SK-N-SH (cell line): ENCODE data around the gene SMARCD1. TPM values are rescaled to one million over a fixed set of nuclear protein-coding genes. Genes with fewer than 3 reads are reported as not detected.

Source experiments
- CTCF ChIA-PET: fragments of 300-600, 350-600 bp; formaldehyde crosslinking; extraction: SDS; loops from one replicate; lab custom pipeline; 2021; lab: Yijun Ruan, JAX
- POLR2A ChIA-PET: fragments of 350-600 bp; sonication (Branson Sonifier 250); formaldehyde crosslinking; extraction: SDS; loops from one replicate; lab custom pipeline; 2020; ENCODE audit warnings: antibody characterized with exemption, inconsistent platforms; lab: Yijun Ruan, JAX
- DNase-seq: peaks from one replicate; pipeline ENCODE4 v3.0.0; 2012
- H2AFZ ChIP-seq: fragments of 200-600 bp; sonication (generic); 2 replicates; pipeline ENCODE4 v1.8.1; 2016; ENCODE audit warnings: antibody characterized with exemption, mild to moderate bottlenecking, low read depth
- H3F3A ChIP-seq: fragments of 200-600 bp; sonication (generic); replicated peaks from 2 replicates; pipeline ENCODE3; 2016; ENCODE audit warnings: antibody characterized with exemption, mild to moderate bottlenecking; ENCODE audit not compliant: insufficient read depth
- H3K27ac ChIP-seq, 2 experiments: fragments of 200-500 bp in 1 of 2; fragments of 200-600 bp in 1 of 2; sonication (Bioruptor generic) in 1 of 2; sonication (generic), shearing (Covaris generic) in 1 of 2; 2 replicates each; pipeline versions ENCODE4 v1.5.1 to v1.6.1; 2014 to 2016; ENCODE audit warnings: low read depth in 2 of 2, inconsistent platforms in 1 of 2, low read length in 1 of 2, mild to moderate bottlenecking in 1 of 2, mixed read lengths in 1 of 2
- H3K27me3 ChIP-seq: fragments of 200-600 bp; sonication (generic), shearing (Covaris generic); 2 replicates; pipeline ENCODE4 v1.6.1; 2016; ENCODE audit warnings: mixed run types; ENCODE audit not compliant: insufficient read depth
- H3K36me3 ChIP-seq, 2 experiments: fragments of 200-500 bp in 1 of 2; fragments of 200-600 bp in 1 of 2; sonication (Bioruptor generic) in 1 of 2; sonication (generic) in 1 of 2; replicated peaks in 1 of 2; 2 replicates each; pipeline versions ENCODE3 to v1.5.1; 2014 to 2016; ENCODE audit warnings: low read length in 1 of 2, mild to moderate bottlenecking in 1 of 2; ENCODE audit not compliant: insufficient read depth in 2 of 2, control insufficient read depth in 1 of 2
- H3K4me1 ChIP-seq, 2 experiments: fragments of 200-500 bp in 1 of 2; fragments of 200-600 bp in 1 of 2; sonication (Bioruptor generic) in 1 of 2; sonication (generic), shearing (Covaris generic) in 1 of 2; 2 replicates each; pipeline versions ENCODE4 v1.5.1 to v1.6.1; 2014 to 2016; ENCODE audit warnings: low read depth in 1 of 2, low read length in 1 of 2, mixed run types in 1 of 2; ENCODE audit not compliant: insufficient read depth in 2 of 2, control insufficient read depth in 1 of 2
- H3K4me2 ChIP-seq: fragments of 200-600 bp; sonication (generic), shearing (Covaris generic); 2 replicates; pipeline ENCODE4 v1.6.1; 2017; ENCODE audit warnings: mixed run types
- H3K4me3 ChIP-seq, 2 experiments: fragments of 200-500 bp in 1 of 2; fragments of 200-600 bp in 1 of 2; sonication (Bioruptor generic) in 1 of 2; sonication (generic), shearing (Covaris generic) in 1 of 2; 2 replicates each; pipeline versions ENCODE4 v1.5.1 to v1.8.1; 2014 to 2016; ENCODE audit warnings: low read depth in 2 of 2, inconsistent platforms in 1 of 2, low read length in 1 of 2, mild to moderate bottlenecking in 1 of 2, mixed read lengths in 1 of 2, moderate library complexity in 1 of 2
- H3K79me2 ChIP-seq: fragments of 200-600 bp; sonication (generic); 2 replicates; pipeline ENCODE4 v1.8.1; 2017; ENCODE audit warnings: mild to moderate bottlenecking; ENCODE audit not compliant: insufficient read depth
- H3K9ac ChIP-seq: fragments of 200-600 bp; sonication (generic); 2 replicates; pipeline ENCODE4 v1.6.1; 2017; ENCODE audit warnings: mixed run types
- H3K9me2 ChIP-seq: fragments of 200-600 bp; sonication (generic); 2 replicates; pipeline ENCODE4 v1.6.1; 2017; ENCODE audit warnings: mixed run types
- H3K9me3 ChIP-seq: fragments of 200-600 bp; sonication (generic); 2 replicates; pipeline ENCODE4 v1.6.1; 2017; ENCODE audit warnings: mixed run types, mild to moderate bottlenecking, moderate library complexity
- H4K20me1 ChIP-seq: fragments of 200-600 bp; sonication (generic); 2 replicates; pipeline ENCODE4 v1.6.1; 2017; ENCODE audit warnings: mild to moderate bottlenecking, mixed run types; ENCODE audit not compliant: insufficient read depth
- EP300 ChIP-seq, 2 experiments: IDR thresholded peaks; 2 replicates each; pipeline versions ENCODE4 v1.4.0 to v1.6.1; 2012; ENCODE audit warnings: borderline replicate concordance in 1 of 2, low read depth in 1 of 2, low read length in 1 of 2
- EZH2phosphoT487 ChIP-seq: fragments of 200-600 bp; sonication (generic); IDR thresholded peaks from 2 replicates; pipeline ENCODE4 v1.6.1; 2017; ENCODE audit warnings: low read depth, mixed run types, mild to moderate bottlenecking, antibody characterized with exemption, moderate library complexity, borderline replicate concordance
- FOXJ3 ChIP-seq: sonication (generic); formaldehyde crosslinking; IDR thresholded peaks from 2 replicates; pipeline ENCODE4 v1.5.1; 2020; ENCODE audit warnings: mild to moderate bottlenecking, missing genetic modification reagents
- FOXM1 ChIP-seq: IDR thresholded peaks from 2 replicates; pipeline ENCODE4 v1.4.0; 2012; ENCODE audit warnings: low read depth, mild to moderate bottlenecking
- GABPA ChIP-seq: IDR thresholded peaks from 2 replicates; pipeline ENCODE4 v1.4.0; 2012; ENCODE audit warnings: low read depth, mild to moderate bottlenecking
- JUND ChIP-seq: IDR thresholded peaks from 2 replicates; pipeline ENCODE4 v1.4.0; 2012
- MEF2A ChIP-seq: IDR thresholded peaks from 2 replicates; pipeline ENCODE4 v1.4.0; 2012; ENCODE audit warnings: low read depth, borderline replicate concordance
- MXI1 ChIP-seq: IDR thresholded peaks from 2 replicates; pipeline ENCODE4 v1.6.1; 2012; ENCODE audit warnings: mild to moderate bottlenecking, low read depth, low read length, improper control_type of control experiment
- POLR2AphosphoS5 ChIP-seq: IDR thresholded peaks from 2 replicates; pipeline ENCODE4 v1.6.1; 2012; ENCODE audit warnings: low read depth, low read length
- RFX5 ChIP-seq: IDR thresholded peaks from 2 replicates; pipeline ENCODE4 v1.6.1; 2012; ENCODE audit warnings: mild to moderate bottlenecking, improper control_type of control experiment, low read length
- RXRA ChIP-seq: IDR thresholded peaks from 2 replicates; pipeline ENCODE4 v1.4.0; 2012; ENCODE audit warnings: low read depth, mild to moderate bottlenecking, borderline replicate concordance
- SIN3A ChIP-seq: IDR thresholded peaks from 2 replicates; pipeline ENCODE4 v1.6.1; 2012; ENCODE audit warnings: low read depth, mild to moderate bottlenecking, low read length, moderate library complexity, borderline replicate concordance
- TCF12 ChIP-seq: IDR thresholded peaks from 2 replicates; pipeline ENCODE4 v1.4.0; 2012
- YY1 ChIP-seq: IDR thresholded peaks from 2 replicates; pipeline ENCODE4 v1.4.0; 2012; ENCODE audit warnings: low read depth, mild to moderate bottlenecking
- WGBS: methylation state at CpG from one replicate; pipeline ENCODE4 v1.1.6; 2017; ENCODE audit warnings: low lambda C conversion rate; 5-methylcytosine and 5-hydroxymethylcytosine counted together
- polyA plus RNA-seq, 3 experiments: library from polyadenylated mRNA; depleted of rRNA; stranded (reverse); fragments of >200 nt; gene quantifications; 2 replicates each; pipeline ENCODE4 v1.2.3, GENCODE V29; 2012
- TF ChIP-seq, protein P1 (sequence below): IDR thresholded peaks from 2 replicates; pipeline ENCODE4; 2012
- TF ChIP-seq, protein P2 (sequence below): IDR thresholded peaks from 2 replicates; pipeline ENCODE4 v1.6.1; 2012; ENCODE audit warnings: mild to moderate bottlenecking, low read depth, low read length, moderate library complexity
- TF ChIP-seq, protein P3 (sequence below): fragments of 150-350 bp; IDR thresholded peaks from 2 replicates; pipeline ENCODE4 v1.6.1; 2016; ENCODE audit warnings: mild to moderate bottlenecking, low read depth, low read length

SMARCD1 gene
- polyA plus RNA-seq, 1 of the 3 experiments (the other 2 are of a cell fraction), result 58.5 TPM

DNA sequence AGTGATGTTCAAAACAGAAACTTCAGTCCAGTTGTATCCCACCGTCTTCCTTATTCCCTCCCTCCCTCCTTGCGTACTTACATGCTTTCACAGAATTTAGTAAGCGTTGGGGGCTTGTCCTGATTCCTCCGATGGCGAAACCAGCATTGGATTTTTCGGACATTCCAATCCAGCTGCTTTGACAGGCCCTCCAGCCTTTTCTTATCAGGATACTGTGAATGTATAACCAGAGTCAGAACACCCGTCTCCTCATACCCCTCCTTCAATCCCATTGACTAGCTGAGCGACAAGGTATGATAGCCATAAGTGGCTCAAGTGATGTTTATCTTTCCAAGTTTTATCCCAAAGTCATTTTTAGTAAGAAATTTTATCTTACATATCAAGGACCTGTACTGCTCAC lies 57.9 kb downstream of the SMARCD1 start:
- no peak for DNase-seq
- Histone ChIP-seq H2AFZ (no peak overlapping the region), H4K20me1 (0 out of 2 replicates have a peak, but pooled peaks cover 4% of the 10 kb centered on the region)
- TF ChIP-seq JUND (no peak), GABPA (no peak), TCF12 (no peak), EZH2phosphoT487 (no peak), EP300 (IDR thresholded peaks at IDR 0.05; ENCODE audit: borderline replicate concordance in 1 of 2, low read depth in 1 of 2, low read length in 1 of 2) (no peak), FOXJ3 (CRISPR knock-in tag) (no peak), SIN3A (no peak)
- TF ChIP-seq, protein P1, sequence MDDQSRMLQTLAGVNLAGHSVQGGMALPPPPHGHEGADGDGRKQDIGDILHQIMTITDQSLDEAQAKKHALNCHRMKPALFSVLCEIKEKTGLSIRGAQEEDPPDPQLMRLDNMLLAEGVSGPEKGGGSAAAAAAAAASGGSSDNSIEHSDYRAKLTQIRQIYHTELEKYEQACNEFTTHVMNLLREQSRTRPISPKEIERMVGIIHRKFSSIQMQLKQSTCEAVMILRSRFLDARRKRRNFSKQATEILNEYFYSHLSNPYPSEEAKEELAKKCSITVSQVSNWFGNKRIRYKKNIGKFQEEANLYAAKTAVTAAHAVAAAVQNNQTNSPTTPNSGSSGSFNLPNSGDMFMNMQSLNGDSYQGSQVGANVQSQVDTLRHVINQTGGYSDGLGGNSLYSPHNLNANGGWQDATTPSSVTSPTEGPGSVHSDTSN, result no peak
- TF ChIP-seq, protein P2, sequence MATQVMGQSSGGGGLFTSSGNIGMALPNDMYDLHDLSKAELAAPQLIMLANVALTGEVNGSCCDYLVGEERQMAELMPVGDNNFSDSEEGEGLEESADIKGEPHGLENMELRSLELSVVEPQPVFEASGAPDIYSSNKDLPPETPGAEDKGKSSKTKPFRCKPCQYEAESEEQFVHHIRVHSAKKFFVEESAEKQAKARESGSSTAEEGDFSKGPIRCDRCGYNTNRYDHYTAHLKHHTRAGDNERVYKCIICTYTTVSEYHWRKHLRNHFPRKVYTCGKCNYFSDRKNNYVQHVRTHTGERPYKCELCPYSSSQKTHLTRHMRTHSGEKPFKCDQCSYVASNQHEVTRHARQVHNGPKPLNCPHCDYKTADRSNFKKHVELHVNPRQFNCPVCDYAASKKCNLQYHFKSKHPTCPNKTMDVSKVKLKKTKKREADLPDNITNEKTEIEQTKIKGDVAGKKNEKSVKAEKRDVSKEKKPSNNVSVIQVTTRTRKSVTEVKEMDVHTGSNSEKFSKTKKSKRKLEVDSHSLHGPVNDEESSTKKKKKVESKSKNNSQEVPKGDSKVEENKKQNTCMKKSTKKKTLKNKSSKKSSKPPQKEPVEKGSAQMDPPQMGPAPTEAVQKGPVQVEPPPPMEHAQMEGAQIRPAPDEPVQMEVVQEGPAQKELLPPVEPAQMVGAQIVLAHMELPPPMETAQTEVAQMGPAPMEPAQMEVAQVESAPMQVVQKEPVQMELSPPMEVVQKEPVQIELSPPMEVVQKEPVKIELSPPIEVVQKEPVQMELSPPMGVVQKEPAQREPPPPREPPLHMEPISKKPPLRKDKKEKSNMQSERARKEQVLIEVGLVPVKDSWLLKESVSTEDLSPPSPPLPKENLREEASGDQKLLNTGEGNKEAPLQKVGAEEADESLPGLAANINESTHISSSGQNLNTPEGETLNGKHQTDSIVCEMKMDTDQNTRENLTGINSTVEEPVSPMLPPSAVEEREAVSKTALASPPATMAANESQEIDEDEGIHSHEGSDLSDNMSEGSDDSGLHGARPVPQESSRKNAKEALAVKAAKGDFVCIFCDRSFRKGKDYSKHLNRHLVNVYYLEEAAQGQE, result no peak
- TF ChIP-seq, protein P3, sequence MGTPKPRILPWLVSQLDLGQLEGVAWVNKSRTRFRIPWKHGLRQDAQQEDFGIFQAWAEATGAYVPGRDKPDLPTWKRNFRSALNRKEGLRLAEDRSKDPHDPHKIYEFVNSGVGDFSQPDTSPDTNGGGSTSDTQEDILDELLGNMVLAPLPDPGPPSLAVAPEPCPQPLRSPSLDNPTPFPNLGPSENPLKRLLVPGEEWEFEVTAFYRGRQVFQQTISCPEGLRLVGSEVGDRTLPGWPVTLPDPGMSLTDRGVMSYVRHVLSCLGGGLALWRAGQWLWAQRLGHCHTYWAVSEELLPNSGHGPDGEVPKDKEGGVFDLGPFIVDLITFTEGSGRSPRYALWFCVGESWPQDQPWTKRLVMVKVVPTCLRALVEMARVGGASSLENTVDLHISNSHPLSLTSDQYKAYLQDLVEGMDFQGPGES, result no peak
- TF ChIP-seq, all 33 proteins: peak for 0
- H3K27ac ChIP-seq, result no peak overlapping the region
- H3K4me1 ChIP-seq, result no peaks in the 10 kb centered on the region
- peaks cover 44% of the 10 kb centered on the region for H3K79me2 ChIP-seq
- H3F3A ChIP-seq, result peaks cover 2% of the 10 kb centered on the region
- POLR2A ChIA-PET, result interaction anchor here (0.6 to 1.2 kb wide), 3 partner anchors 12 to 31 kb away, joined by 3 read pairs; partner anchors contain the start of genes CERS5 and COX14
- H3K4me3 ChIP-seq, result no peak overlapping the region
- no peaks in the 10 kb centered on the region for H3K9me3 ChIP-seq
- no peak overlapping the region for H3K4me2 ChIP-seq
- no peaks in the 10 kb centered on the region for H3K27me3 ChIP-seq
- WGBS, result 94% methylated on average over 8 of the region's 8 CpGs
- CTCF ChIA-PET, result interaction anchor here (0.5 to 6.5 kb wide), 8 partner anchors 12 to 172 kb away, joined by 3 to 38 read pairs (median 4); no protein-coding TSS in a partner anchor
- H3K36me3 ChIP-seq, result peaks cover 11 to 52% of the 10 kb centered on the region in 2 experiments
- no peak overlapping the region for H3K9ac ChIP-seq
- H3K9me2 ChIP-seq, result no peaks in the 10 kb centered on the region

DNA sequence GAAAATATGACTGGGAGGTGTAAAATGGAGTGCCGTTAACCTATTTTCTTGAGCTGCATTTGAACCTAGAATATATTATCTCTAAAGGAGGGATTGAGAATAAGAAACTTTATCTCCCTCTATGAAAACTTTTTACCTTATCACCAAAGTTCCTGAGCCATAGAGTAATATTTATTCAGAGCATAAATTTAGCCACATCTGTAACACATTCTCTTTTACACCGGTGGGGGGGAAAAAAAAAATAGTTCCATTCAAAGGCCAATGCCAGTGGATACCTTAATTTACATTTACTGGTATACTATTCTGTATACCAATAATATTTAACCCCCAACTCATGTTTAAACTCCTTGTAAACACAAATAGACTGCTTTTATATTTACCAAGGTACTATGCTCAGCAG lies 60.3 kb downstream of the SMARCD1 start:
- H4K20me1 ChIP-seq, result peaks cover 14% of the 10 kb centered on the region; the same call in 1 of the 2 replicates
- no peak overlapping the region for H3K9ac ChIP-seq
- peaks cover 3% of the 10 kb centered on the region for H3F3A ChIP-seq
- no peaks in the 10 kb centered on the region for H3K27me3 ChIP-seq
- no peaks in the 10 kb centered on the region for H3K9me2 ChIP-seq
- no peak overlapping the region for H3K4me3 ChIP-seq
- H3K4me2 ChIP-seq, result no peak overlapping the region
- H3K79me2 ChIP-seq, result peaks cover 65% of the 10 kb centered on the region
- no peak overlapping the region for H2AFZ ChIP-seq
- POLR2A ChIA-PET, result interaction anchor here (1.3 kb wide), 1 partner anchor 21 kb away, joined by 7 read pairs; the partner anchor contains the start of gene CERS5
- H3K9me3 ChIP-seq, result no peaks in the 10 kb centered on the region
- no peak for DNase-seq
- CTCF ChIA-PET, result interaction anchor here (0.8 to 6.5 kb wide), 2 partner anchors 15 to 30 kb away, joined by 3 to 38 read pairs; no protein-coding TSS in a partner anchor
- H3K27ac ChIP-seq, result no peak overlapping the region
- no peaks in the 10 kb centered on the region for H3K4me1 ChIP-seq
- no peak for TF ChIP-seq YY1
- no peak for TF ChIP-seq MXI1
- TF ChIP-seq FOXM1, result no peak
- no peak for TF ChIP-seq POLR2AphosphoS5
- no peak for TF ChIP-seq MEF2A
- TF ChIP-seq RXRA, result no peak
- no peak for TF ChIP-seq RFX5
- H3K36me3 ChIP-seq, result peaks cover 6 to 37% of the 10 kb centered on the region in 2 experiments
- WGBS, result 94% methylated on average over 2 of the region's 2 CpGs
